GM11168 (cell line): ENCODE data around the gene DNAJC1.
"Not testable (repeated sequence)": the region's sequence is repeated elsewhere in the genome, so short reads cannot be mapped to it uniquely, and the experiment has no call there.

Source experiments
- in situ Hi-C: fragments of 300-500 bp; cut with MboI; formaldehyde crosslinking; loops from one replicate; pipeline ENCODE4 v1.12.0; 2022; ENCODE audit warnings: low sequenced_read_pairs; ENCODE audit not compliant: unreplicated experiment

The DNAJC1 gene

GRCh38 chr10:21849607-21850006, 153.9 kb downstream of the DNAJC1 start:
- in situ Hi-C loops, result no loop called here

- in situ Hi-C loops, result no loop called here
These were observed 159.9 kb downstream of the DNAJC1 start for GRCh38 chr10:21843645-21844044.

GRCh38 chr10:21841273-21841672, 162.3 kb downstream of the DNAJC1 start:
- in situ Hi-C loops, result not testable (repeated sequence)

GRCh38 chr10:21837487-21837886, 166.0 kb downstream of the DNAJC1 start:
- in situ Hi-C loops, result not testable (repeated sequence)

GRCh38 chr10:21834574-21834973, 169.0 kb downstream of the DNAJC1 start:
- in situ Hi-C loops, result not testable (repeated sequence)

- in situ Hi-C loops, result no loop called here
These were observed 170.8 kb downstream of the DNAJC1 start for GRCh38 chr10:21832821-21833130.

- in situ Hi-C loops, result no loop called here
These were observed 171.3 kb downstream of the DNAJC1 start for GRCh38 chr10:21831986-21832820.

GRCh38 chr10:21830037-21830436, 173.5 kb downstream of the DNAJC1 start:
- in situ Hi-C loops, result no loop called here

GRCh38 chr10:21827308-21827707, 176.2 kb downstream of the DNAJC1 start:
- in situ Hi-C loops, result no loop called here

- in situ Hi-C loops, result no loop called here
These were observed 176.8 kb downstream of the DNAJC1 start for GRCh38 chr10:21826725-21827124.

GRCh38 chr10:21825345-21825744, 178.2 kb downstream of the DNAJC1 start:
- in situ Hi-C loops, result no loop called here

GRCh38 chr10:21824409-21824808, 179.1 kb downstream of the DNAJC1 start:
- in situ Hi-C loops, result no loop called here

- in situ Hi-C loops, result no loop called here
These were observed 179.9 kb downstream of the DNAJC1 start for GRCh38 chr10:21823617-21824016.

- in situ Hi-C loops, result not testable (repeated sequence)
These were observed 181.3 kb downstream of the DNAJC1 start for GRCh38 chr10:21822273-21822672.

- in situ Hi-C loops, result no loop called here
These were observed 182.6 kb downstream of the DNAJC1 start for GRCh38 chr10:21820952-21821351.

- in situ Hi-C loops, result not testable (repeated sequence)
These were observed 185.1 kb downstream of the DNAJC1 start for GRCh38 chr10:21818416-21818815.

GRCh38 chr10:21814866-21815265, 188.7 kb downstream of the DNAJC1 start:
- in situ Hi-C loops, result no loop called here

GRCh38 chr10:21813946-21814345, 189.6 kb downstream of the DNAJC1 start:
- in situ Hi-C loops, result no loop called here

GRCh38 chr10:21811245-21811585, 192.3 kb downstream of the DNAJC1 start:
- in situ Hi-C loops, result no loop called here

GRCh38 chr10:21810582-21811244, 192.8 kb downstream of the DNAJC1 start:
- in situ Hi-C loops, result no loop called here

GRCh38 chr10:21808550-21808949, 195.0 kb downstream of the DNAJC1 start:
- in situ Hi-C loops, result no loop called here

- in situ Hi-C loops, result no loop called here
These were observed 196.3 kb downstream of the DNAJC1 start for GRCh38 chr10:21807180-21807579.
